C4-2B (cell line): ENCODE results near the gene CEP290.

Experiments
- ZFX ChIP-seq: fragments of 450-650 bp; IDR thresholded peaks from 2 replicates; pipeline ENCODE4 v1.6.1; 2017
- TF ChIP-seq, protein P1 (sequence below): fragments of 450-650 bp; conservative IDR thresholded peaks from 2 replicates; pipeline ENCODE4 v1.5.1; 2017; ENCODE audit warnings: mild to moderate bottlenecking

DNA sequence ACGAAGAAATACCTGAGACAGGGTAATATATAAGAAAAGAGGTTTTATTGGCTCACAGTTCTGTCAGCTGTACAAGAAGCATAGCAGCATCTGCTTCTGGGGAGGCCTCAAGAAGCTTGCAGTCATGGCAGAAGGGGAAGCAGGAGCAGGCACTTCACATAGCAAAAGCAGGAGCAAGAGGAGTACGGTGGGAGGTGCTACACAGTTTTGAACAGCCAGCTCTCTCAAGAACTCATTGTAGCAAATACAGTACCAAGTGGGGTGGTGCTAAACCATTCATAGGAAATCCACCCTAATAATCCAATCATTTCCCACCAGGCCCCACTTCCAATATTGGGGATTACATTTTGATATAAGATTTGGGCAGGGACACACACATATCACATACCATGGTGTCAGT lies 8.2 kb upstream of the CEP290 start:
- TF ChIP-seq, protein P1, sequence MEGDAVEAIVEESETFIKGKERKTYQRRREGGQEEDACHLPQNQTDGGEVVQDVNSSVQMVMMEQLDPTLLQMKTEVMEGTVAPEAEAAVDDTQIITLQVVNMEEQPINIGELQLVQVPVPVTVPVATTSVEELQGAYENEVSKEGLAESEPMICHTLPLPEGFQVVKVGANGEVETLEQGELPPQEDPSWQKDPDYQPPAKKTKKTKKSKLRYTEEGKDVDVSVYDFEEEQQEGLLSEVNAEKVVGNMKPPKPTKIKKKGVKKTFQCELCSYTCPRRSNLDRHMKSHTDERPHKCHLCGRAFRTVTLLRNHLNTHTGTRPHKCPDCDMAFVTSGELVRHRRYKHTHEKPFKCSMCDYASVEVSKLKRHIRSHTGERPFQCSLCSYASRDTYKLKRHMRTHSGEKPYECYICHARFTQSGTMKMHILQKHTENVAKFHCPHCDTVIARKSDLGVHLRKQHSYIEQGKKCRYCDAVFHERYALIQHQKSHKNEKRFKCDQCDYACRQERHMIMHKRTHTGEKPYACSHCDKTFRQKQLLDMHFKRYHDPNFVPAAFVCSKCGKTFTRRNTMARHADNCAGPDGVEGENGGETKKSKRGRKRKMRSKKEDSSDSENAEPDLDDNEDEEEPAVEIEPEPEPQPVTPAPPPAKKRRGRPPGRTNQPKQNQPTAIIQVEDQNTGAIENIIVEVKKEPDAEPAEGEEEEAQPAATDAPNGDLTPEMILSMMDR: no peak
- TF ChIP-seq ZFX: no peak
